Panc1 (cell line): ENCODE measurements around the gene YIPF5.

Experiments
- TF ChIP-seq, protein P1 (sequence below): fragments of 450-650 bp; IDR thresholded peaks from 2 replicates; pipeline ENCODE4 v1.5.1; 2017; ENCODE audit warnings: mild to moderate bottlenecking
- TF ChIP-seq, protein P2 (sequence below), 2 experiments: IDR thresholded peaks; 2 replicates each; pipeline ENCODE4 v1.6.1; 2011 to 2012; ENCODE audit warnings: low read depth in 2 of 2, control low read depth in 1 of 2, low read length in 1 of 2, mild to moderate bottlenecking in 1 of 2, moderate library complexity in 1 of 2; ENCODE audit not compliant: insufficient read depth in 1 of 2

DNA sequence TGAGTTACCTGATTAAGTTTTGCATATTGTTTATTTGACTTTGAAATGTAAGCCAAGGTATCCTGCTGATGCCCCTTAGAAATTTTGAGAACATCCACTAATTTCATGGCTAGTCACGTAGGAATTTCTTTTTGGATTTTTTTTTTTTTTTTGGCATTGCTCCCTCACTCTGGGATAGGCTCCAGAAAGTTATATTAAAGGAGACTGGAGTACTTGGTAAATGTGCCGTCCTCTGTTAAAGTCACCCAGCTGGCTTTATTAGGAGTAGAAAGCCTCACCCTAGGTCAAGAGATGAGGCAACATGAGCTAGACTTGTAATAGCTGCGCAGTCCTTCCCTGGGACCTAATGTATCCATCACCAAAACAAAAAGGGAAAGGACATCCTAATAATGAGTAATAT lies 3.3 kb upstream of the YIPF5 start:
- TF ChIP-seq, protein P1, sequence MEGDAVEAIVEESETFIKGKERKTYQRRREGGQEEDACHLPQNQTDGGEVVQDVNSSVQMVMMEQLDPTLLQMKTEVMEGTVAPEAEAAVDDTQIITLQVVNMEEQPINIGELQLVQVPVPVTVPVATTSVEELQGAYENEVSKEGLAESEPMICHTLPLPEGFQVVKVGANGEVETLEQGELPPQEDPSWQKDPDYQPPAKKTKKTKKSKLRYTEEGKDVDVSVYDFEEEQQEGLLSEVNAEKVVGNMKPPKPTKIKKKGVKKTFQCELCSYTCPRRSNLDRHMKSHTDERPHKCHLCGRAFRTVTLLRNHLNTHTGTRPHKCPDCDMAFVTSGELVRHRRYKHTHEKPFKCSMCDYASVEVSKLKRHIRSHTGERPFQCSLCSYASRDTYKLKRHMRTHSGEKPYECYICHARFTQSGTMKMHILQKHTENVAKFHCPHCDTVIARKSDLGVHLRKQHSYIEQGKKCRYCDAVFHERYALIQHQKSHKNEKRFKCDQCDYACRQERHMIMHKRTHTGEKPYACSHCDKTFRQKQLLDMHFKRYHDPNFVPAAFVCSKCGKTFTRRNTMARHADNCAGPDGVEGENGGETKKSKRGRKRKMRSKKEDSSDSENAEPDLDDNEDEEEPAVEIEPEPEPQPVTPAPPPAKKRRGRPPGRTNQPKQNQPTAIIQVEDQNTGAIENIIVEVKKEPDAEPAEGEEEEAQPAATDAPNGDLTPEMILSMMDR = no peak
- TF ChIP-seq, protein P2, sequence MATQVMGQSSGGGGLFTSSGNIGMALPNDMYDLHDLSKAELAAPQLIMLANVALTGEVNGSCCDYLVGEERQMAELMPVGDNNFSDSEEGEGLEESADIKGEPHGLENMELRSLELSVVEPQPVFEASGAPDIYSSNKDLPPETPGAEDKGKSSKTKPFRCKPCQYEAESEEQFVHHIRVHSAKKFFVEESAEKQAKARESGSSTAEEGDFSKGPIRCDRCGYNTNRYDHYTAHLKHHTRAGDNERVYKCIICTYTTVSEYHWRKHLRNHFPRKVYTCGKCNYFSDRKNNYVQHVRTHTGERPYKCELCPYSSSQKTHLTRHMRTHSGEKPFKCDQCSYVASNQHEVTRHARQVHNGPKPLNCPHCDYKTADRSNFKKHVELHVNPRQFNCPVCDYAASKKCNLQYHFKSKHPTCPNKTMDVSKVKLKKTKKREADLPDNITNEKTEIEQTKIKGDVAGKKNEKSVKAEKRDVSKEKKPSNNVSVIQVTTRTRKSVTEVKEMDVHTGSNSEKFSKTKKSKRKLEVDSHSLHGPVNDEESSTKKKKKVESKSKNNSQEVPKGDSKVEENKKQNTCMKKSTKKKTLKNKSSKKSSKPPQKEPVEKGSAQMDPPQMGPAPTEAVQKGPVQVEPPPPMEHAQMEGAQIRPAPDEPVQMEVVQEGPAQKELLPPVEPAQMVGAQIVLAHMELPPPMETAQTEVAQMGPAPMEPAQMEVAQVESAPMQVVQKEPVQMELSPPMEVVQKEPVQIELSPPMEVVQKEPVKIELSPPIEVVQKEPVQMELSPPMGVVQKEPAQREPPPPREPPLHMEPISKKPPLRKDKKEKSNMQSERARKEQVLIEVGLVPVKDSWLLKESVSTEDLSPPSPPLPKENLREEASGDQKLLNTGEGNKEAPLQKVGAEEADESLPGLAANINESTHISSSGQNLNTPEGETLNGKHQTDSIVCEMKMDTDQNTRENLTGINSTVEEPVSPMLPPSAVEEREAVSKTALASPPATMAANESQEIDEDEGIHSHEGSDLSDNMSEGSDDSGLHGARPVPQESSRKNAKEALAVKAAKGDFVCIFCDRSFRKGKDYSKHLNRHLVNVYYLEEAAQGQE (IDR thresholded peaks at IDR 0.05; ENCODE audit: insufficient read depth in 1 of 2, low read depth in 2 of 2, low read length in 1 of 2) = no peak
